SKM-1 treated with dmso at 0.1 percent for 144 hours (cell line): Measurements from ENCODE around the gene TRIM5.
A peak's percentile ranks its signal among the peaks of the same experiment; 100 is the strongest.
"Not testable (repeated sequence)": the region's sequence is repeated elsewhere in the genome, so short reads cannot be mapped to it uniquely, and the experiment has no call there.

Source experiments
- DNase-seq: peaks from one replicate; lab custom pipeline; 2025; ENCODE audit not compliant: unreplicated experiment; lab: John Stamatoyannopoulos, UW

TRIM5 gene

DNA sequence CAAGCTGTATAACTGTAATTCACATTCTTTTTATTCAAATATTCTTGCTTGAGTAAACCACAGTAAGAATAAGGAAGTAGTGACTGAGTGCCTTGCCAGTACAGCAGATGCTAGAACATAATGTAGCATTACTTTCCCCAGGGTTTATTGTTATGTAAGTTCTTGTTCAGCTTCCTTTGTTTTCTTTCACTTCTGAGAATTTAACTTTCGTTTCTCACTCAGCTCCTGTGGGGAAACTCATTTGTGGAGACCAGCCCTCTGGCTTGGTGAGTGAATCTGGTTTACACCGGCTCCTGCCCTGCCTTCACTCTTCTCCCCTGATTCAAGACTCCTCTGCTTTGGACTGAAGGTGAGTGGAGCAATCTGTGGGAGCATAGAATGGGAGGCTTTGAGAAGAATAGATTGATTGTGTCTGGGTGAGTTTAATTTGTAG lies 4.7 kb upstream of the TRIM5 start, which contains the start of gene TRIM22:
Gene TRIM22, plus strand, starts transcription at position 240 of the 433 bp plus-strand sequence. CDS start 6,443 bp downstream, outside the sequence.
- peak; percentile 93 for DNase-seq

- no peak for DNase-seq
Observed at GRCh38 chr11:5688482-5688881, 3.6 kb upstream of the TRIM5 start.

DNA sequence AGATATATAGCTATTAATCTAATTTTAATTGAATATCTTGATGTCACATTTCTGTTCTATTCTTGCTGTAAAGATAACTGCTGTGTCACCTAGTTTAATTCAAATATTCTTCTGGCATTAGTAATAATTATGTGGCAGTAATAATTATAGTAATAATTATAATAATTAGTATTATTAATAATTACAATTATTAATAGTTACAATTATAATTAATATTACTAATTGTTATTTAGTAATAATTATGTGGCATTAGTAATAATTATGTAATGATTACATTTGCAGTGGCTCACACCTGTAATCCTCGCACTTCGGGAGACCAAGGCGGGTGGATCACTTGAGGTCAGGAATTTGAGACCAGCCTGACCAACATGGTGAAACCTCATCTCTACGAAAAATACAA lies 1.6 kb upstream of the TRIM5 start:
- DNase-seq, result no peak

DNA sequence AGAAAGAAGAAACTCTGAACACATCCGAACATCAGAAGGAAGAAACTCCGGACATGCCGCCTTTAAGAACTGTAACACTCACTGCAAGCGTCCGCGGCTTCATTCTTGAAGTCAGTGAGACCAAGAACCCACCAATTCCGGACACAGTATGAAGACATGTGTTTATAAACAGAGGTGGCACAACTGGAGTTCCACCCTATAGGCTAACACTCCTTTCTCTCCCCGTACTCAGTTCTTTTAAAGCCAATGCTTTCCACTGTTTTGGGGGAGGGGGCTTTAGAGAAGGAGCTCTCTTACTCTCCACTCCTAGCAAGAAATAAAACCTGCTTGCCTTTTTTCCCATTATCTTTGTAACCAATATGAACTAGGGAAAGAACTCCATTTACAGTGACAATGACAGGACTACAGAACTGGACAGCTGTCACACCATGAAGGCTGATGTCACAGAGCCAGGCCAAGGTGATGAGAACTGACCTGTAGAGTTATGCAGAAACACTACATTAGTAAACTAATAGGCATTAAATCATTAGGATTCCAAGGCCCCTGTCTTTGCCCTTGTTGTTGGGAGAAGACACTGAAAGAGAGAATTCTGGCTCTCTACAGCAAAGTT lies 733 bp downstream of the TRIM5 start:
- DNase-seq, result no peak

DNA sequence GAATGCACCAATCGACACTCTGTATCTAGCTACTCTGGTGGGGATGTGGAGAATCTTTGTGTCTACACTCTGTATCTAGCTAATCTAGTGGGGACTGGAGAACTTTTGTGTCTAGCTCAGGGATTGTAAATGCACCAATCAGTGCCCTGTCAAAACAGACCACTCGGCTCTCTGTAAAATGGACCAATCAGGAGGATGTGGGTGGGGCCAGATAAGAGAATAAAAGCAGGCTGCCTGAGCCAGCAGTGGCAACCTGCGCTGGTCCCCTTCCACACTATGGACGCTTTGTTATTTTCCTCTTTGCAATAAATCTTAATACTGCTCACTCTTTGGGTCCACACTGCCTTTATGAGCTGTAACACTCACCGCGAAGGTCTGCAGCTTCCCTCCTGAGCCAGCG lies 1.3 kb downstream of the TRIM5 start:
- not testable (repeated sequence) for DNase-seq

- not testable (repeated sequence) for DNase-seq
Observed at GRCh38 chr11:5682890-5683441, 1.9 kb downstream of the TRIM5 start.

- DNase-seq, result no peak
Observed at GRCh38 chr11:5679811-5680210, 5.1 kb downstream of the TRIM5 start.

DNA sequence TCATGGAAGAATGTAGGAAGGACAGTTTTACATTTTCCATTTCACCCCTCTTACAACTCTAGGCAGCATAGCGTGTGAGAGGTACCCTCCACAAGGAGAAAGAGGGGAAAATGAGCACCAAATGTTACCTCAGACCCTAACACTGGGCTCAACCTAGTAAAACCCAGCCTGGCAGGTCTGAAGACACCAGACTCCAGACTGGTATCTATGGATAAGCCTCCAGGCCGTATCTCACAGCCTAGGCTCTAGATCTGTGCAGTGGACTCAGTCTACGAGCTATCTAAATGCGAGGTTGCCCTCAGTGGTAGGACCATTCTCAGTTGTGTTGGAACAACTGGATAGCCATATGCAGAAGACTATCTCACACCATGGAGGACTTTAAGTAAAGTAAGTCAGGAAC lies 10.5 kb downstream of the TRIM5 start:
- no peak for DNase-seq

DNA sequence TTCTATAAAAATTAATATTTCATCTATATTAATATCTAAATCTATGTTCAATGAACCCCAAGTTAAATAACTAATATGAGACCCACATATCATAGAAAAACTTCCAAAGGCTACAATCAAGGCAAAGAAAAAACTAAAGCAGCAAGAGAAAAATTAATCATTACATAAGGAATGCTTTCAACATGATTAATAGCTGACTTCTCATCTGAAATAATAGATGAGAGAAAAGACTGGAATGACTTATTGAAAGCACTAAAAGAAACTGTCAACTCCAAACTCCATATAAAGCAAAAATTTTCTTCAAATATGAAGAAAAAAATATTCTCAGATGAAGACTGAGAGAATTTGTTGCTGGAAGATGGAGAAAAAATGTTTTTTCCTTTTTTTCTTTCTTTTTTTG lies 13.0 kb downstream of the TRIM5 start:
- no peak for DNase-seq

- no peak for DNase-seq
Observed at GRCh38 chr11:5666402-5666793, 18.5 kb downstream of the TRIM5 start.

- no peak for DNase-seq
Observed at GRCh38 chr11:5665746-5666401, 19.0 kb downstream of the TRIM5 start.

- DNase-seq, result no peak
Observed at GRCh38 chr11:5665051-5665570, 19.8 kb downstream of the TRIM5 start.

- DNase-seq, result no peak
Observed at GRCh38 chr11:5663511-5663910, 21.4 kb downstream of the TRIM5 start.

GRCh38 chr11:5658318-5658717 lies 26.6 kb downstream of the TRIM5 start:
- DNase-seq, result no peak

DNA sequence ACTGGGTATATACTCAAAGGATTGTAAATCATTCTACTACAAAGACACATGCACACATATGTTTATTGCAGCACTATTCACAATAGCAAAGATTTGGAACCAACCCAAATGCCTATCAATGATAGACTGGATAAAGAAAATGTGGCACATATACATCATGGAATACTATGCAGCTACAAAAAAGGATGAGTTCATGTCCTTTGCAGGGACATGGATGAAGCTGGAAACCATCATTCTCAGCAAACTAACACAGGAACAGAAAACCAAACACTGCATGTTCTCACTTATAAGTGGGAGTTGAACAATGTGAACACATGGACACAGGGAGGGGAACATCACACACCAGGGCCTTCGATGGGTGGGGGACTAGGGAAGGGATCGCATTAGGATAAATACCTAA lies 27.9 kb downstream of the TRIM5 start:
- DNase-seq, result not testable (repeated sequence)

- no peak for DNase-seq
Observed at GRCh38 chr11:5655474-5655873, 29.4 kb downstream of the TRIM5 start.

DNA sequence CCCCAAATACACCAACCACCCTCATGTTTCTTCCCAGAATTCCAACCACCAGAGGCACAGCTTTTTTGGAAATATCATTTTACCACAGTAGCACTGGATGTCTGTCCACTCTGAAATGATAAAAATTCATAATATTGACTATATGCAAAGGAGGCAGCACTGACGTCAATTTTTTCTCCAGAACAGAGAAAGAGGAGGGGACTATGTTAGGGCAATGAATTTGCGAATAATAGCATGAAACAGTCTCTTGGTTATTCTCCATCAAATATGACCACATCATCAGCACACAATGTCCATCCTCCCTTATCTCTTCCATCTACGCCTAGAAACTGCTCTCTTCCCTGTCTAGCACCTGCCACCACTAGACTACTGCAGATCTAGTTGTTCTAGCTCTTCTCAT lies 38.7 kb downstream of the TRIM5 start:
- DNase-seq, result no peak

GRCh38 chr11:5643585-5643984 lies 41.3 kb downstream of the TRIM5 start:
- DNase-seq, result no peak

DNA sequence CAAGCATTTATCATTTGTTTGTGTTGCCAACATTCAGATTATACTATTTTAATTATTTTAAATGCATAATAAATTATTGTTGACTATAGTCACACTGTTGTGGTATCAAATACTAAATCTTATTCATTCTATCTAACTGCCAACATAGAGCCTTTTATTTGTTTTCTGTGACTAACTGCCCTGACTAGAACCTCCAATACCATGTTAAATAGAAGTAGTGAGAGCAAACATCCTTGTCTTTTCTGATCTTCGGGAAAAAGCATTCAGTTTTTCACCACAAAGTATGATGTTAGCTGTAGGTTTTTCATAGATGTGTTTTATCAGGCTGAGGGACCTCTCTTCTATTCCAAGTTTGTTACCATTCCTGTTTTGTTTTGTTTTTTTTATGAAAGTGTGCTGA lies 44.9 kb downstream of the TRIM5 start:
- DNase-seq, result no peak

DNA sequence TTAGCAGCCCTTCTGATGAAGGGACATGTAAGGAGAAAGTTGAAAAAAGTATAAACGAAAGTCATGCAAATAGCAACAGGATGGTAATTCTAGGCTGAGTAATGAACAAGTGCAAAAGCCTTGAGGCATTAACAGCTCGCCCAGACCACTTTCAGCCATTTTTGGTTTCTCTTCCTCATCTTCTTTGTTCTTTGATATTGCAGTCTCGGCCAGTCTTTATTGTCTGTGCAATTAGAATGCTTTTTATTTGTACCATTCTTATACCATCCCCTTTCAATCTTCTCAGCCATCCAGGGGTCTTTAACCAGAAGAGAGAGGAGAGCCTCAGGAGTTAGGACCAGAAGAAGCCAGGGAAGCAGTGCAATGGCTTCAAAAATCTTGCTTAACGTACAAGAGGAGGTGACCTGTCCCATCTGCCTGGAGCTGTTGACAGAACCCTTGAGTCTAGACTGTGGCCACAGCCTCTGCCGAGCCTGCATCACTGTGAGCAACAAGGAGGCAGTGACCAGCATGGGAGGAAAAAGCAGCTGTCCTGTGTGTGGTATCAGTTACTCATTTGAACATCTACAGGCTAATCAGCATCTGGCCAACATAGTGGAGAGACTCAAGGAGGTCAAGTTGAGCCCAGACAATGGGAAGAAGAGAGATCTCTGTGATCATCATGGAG lies 52.8 kb downstream of the TRIM5 start:
- no peak for DNase-seq

- no peak for DNase-seq
Observed at GRCh38 chr11:5631417-5631816, 53.5 kb downstream of the TRIM5 start.

- DNase-seq, result no peak
Observed at GRCh38 chr11:5626196-5626595, 58.7 kb downstream of the TRIM5 start.
